HG02642 (cell line): ENCODE data around the gene UBXN2A.
"Not testable (repeated sequence)": the region's sequence is repeated elsewhere in the genome, so short reads cannot be mapped to it uniquely, and the experiment has no call there.

Experiments
- ATAC-seq: cut with Tn5 transposase; IDR thresholded peaks from one replicate; pipeline ENCODE4 v1.9.1; 2021; ENCODE audit warnings: mild to moderate bottlenecking; ENCODE audit not compliant: unreplicated experiment, poor library complexity

The UBXN2A gene

DNA sequence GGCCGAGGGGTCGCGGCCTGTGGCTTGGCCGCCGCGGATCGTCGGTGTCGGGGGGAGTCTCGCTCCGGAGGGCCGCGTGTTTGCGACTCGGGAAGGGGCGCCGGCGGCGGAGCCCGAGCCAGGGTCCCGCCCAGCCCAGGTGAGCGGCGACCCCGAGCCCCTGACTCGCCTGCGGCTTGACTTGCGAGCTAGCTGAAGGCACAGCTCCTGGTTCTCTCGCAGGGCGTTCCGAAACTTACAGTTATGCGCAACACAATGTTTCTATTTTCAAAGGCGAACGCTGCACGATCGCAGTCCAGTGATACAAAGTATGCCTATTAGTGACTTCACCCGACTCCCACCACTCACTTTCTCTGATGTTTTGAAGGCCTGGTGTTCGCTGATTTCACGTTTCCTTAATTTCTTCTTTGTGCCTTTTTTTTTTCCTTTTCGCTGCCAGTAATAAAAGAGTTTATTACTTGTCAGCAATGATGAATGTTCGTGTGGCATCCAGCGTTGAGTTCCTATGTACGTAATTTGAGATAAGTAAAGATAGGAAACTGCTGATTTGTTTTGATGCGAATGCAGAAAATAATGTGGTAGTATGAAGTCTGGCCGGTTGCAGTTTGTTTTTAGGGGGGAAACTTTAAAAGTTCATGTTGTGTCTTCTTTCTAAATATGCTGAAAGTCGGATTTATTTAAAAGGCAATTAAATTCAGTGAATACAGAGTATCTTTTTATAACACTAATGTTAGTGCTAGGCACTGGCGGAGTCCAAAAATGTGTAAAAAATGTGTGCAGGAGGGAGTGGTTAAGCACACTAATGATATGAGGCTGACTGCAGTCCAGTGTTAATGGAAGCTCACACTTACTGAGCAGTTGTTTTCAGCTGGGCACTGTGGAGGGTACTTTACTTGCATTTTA is 706 bp downstream of the UBXN2A start:
- peak; percentile 64 for ATAC-seq

- ATAC-seq = no peak
Observed at GRCh38 chr2:23941644-23942043, 1.4 kb downstream of the UBXN2A start.

- ATAC-seq = no peak
Observed at GRCh38 chr2:23943666-23944065, 3.4 kb downstream of the UBXN2A start.

DNA sequence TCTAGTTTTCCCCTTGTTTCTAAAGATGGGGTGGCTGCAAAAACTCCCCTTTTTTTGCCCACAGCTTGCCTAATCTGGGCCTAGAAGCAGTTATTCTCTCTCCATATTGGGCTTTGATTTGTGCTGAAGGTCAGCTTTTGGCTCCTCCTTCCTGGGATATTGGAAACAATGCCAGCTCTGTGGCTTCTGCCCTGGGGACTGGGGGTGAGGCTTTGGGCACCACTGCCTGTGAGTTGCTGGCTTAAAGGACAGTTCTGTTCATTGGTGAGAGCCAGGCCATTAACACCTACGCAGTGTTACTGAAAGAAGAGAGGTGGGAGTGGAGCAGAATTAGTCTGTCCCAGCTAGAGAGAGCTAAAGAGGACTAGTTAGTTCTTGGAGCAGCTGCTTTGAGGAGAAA is 4.3 kb downstream of the UBXN2A start:
- ATAC-seq = no peak

DNA sequence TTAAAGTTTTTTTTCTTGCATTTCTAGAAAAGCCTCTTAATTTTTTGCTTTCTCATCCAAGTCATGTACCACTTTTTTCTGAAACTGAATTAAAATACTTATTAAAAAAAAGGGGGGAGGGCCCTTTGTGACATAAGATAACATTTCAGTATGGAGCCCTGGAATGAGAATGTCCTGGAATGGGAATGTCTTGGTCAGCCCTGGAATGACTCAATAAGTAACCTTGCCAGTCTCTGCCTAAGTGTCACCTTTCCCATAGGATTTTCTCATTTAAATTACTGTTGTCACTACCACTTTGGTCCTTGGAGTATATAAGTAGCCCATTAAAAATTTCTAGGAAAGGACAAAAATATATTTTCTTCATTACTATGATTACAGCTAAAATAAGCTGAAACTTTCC is 4.7 kb downstream of the UBXN2A start:
- no peak for ATAC-seq

DNA sequence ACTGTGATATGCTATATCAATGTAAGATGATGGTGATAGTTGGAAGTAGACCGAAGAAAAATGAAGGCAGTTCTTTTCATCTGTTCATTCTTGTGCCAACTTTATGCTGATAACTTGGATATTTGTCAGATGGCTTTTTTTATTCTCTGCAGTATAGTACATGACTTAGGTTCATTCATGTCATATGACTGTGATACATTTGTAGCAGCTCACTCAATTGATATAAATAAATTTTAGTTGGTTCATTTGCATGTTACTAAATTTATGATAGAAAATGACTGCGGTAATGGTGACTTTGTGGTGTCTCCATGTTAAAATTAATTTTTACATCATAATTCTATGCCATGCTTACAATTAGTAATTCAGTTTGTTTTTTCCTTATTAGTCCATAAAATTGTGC is 7.1 kb downstream of the UBXN2A start:
- ATAC-seq = no peak

DNA sequence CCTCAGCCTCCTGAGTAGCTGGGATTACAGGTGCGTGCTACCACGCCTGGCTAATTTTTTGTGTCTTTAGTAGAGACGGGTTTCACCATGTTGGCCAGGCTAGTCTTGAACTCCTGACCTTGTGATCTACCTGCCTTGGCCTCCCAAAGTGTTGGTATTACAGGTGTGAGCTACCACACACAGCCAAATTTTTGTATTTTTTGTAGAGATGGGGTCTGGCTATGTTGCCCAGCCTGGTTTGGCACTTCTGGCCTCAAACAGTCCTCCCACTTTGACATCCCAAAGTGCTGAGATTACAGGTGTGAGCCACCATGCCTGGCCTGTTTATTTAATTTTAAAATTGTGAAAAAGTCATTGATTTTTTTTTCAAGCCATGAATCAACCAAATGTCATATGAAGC is 12.3 kb downstream of the UBXN2A start:
- ATAC-seq = not testable (repeated sequence)

DNA sequence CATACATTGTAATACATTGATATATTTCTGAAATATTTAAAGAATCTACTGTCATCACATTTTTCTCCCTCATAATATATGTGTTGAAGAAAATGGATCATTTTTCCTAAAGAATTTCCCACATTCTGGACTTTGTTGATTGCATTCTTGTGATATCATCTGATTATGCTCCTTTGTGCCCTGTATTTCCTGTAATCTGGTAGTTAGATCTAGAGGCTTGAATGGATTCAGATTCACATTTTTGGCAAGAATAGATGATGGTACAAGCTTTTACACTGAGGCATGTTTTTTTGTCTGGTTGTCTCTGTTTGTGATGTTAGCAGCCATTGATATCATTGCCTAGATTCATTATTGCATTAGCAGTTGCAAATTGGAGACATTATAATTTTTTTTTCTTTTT is 13.4 kb downstream of the UBXN2A start:
- no peak for ATAC-seq

- no peak for ATAC-seq
Observed at GRCh38 chr2:23954325-23955014, 14.2 kb downstream of the UBXN2A start.

- ATAC-seq = no peak
Observed at GRCh38 chr2:23967846-23968245, 27.6 kb downstream of the UBXN2A start.

- no peak for ATAC-seq
Observed at GRCh38 chr2:23976883-23977282, 36.6 kb downstream of the UBXN2A start.

DNA sequence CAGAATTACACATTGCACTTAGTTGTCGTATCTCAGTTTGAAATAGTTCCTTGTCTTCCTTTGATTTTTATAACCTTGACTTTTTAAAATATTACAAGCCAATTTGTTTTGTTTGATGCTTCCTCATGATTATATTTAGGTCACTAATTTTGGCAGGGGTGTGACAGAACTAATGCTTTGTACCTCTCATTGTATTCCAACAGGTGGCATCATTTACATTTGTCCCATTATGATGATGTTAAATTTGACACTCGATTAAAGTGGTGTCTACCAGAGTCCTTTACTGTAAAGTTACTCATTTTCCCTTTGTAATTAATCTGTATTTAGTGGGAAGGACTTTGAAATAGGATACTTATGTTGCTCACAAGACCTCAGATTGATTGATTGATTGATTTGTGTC is 48.1 kb downstream of the UBXN2A start:
- no peak for ATAC-seq

DNA sequence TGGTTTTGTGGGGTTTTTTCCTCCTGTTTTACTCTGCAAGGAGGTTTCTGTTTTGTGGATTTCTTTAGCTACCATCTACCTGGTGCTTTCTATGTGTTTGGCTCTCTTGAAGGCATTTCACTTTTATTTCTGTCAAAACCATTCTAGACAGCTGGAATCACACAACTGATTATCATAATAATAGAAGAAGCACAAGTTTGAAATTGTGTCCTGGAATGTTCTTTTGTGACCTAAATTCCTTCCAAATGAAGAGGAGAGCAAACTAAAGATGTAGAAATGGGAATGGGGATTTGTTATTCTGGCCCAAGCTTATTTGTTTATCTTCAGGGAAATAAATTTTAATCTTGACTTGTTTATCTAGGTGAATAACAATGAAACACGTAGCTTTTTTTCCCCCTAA is 52.7 kb downstream of the UBXN2A start:
- ATAC-seq = no peak

- ATAC-seq = no peak
Observed at GRCh38 chr2:23993736-23994269, 53.5 kb downstream of the UBXN2A start.

DNA sequence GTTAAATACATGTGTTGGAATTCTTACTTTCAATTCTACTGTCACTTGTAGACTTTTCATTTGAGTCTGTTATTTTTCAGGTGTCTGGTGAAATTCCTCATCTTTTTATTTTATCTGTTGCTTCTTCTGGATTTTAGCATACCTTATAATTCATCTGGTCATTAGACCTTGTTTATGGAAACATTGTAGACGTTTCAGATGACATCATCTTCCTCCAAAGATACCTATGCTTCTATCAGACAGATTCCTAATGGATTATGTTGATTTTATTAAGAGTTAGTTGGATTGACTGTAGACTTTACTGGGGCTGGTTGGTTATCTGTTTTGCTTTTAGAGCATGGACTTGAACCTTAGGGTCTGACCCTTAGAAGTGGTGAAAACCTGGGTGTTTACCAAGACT is 54.3 kb downstream of the UBXN2A start:
- no peak for ATAC-seq

DNA sequence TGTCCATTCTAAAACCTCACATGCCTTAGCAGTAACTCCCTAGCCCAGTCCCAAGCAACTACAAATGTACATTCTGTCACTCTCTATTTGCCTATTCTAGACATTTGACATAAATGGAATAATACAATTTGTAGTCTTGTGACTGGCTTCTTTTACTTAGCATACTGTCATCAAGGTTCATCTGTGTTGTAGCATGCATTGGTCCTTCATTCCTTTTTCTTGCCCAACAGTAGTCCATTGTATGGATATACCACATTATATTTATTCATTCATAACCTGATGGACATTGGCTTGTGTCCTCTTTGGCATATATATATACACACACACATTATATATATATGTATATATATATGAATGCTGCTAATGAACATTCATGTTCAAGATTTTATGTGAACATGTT is 67.4 kb downstream of the UBXN2A start:
- no peak for ATAC-seq

DNA sequence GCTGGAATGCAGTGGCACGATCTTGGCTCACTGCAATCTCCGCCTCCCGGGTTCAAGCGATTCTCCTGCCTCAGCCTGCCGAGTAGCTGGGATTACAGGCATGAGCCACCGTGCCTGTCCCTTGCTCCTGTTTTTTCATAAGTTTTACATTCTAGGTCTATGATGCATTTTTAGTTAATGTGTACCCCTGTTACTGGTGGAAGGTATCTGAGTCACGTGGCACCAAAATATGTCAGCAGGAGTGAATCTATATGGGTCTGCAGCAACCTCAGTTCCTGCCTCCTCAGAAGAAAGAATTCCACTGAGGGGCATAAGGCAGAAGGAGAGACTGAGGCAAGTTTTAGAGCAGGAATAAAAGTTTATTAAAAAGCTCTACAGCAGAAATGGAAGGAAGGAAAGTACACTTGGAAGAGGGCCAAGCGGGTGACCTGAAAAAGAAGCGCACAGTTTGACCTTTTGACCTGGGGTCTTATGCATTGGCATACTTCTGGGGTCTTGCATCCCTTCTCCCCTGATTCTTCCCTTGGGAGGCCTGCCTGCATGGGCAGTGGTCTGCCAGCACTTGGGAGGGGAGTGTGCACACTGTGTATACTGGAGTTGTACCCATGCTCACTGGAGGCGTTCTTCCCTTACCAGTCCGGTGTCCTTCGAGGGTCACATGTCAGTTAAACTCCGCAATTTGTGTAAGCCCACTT is 68.6 kb downstream of the UBXN2A start:
- no peak for ATAC-seq

- no peak for ATAC-seq
Observed at GRCh38 chr2:24009367-24009679, 69.1 kb downstream of the UBXN2A start.

DNA sequence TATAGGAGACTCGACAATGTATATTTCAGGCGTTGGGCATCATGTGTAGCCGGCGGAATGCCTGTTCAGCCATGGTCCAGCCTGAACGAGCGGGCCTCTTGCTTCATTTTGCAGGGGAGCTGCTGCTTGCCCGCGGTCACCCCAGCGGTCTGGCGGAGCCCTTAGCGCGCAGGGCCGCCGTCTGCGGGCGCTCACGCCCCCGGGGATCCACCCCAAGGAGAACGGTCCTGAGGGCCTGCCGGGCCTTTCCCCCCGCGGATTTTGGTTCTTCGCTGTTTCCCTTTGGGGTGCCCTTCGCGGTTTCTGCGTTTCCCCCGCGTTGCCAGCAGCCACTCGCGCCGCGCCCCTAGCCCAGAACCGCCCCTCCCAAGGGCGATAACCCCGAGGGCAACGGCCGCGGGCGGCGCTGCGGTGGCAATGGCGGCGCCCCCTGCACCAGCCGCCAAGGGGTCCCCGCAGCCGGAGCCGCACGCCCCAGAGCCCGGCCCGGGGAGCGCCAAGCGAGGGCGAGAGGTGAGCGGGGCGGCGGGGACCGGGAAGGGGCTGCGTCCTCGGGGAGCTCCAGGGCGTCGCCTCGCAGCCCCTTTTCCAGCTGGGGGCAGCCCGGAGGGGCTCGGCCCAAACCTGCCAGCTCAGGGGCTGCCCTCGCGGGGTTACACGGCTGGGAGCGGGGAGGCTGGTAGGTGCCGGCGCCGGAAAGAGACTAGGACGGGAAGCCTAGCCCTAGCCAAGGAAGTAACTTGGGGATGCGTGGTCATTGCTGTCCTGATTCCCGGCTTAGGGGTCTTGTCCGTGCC is 69.6 kb downstream of the UBXN2A start, which contains the start of gene MFSD2B:
Gene MFSD2B (plus strand): TSS at position 406 of the 797 bp plus-strand sequence. CDS start 12 bp downstream, at position 418.
- no peak for ATAC-seq
